T-cell (primary cell): Measurements from ENCODE around the gene MCRIP2. TPM values are rescaled to one million over a fixed set of nuclear protein-coding genes. Genes with fewer than 3 reads are reported as not detected.
A peak's percentile ranks its signal among the peaks of the same experiment; 100 is the strongest.

ENCODE experiments used
- ATAC-seq, 4 experiments: fragments of 200-7000 bp in 3 of 4; fragments of 150-1000 bp in 1 of 4; cut with Tn5 transposase; replicated peaks in 1 of 4; 1 replicate in 3 of 4; 2 replicates in 1 of 4; pipeline ENCODE4 v1.10.0; 2021; ENCODE audit warnings: moderate library complexity in 3 of 4, mild to moderate bottlenecking in 2 of 4, moderate number of reproducible peaks in 1 of 4
- CTCF ChIA-PET, 2 donors: fragments of 300-600 bp; sonication (Branson Sonifier 250); formaldehyde crosslinking; loops; one replicate each; lab custom pipeline; 2022; ENCODE audit warnings: antibody characterized with exemption in 2 of 2; lab: Charles Lee
- POLR2A ChIA-PET, 2 donors: fragments of 300-600 bp; sonication (Branson Sonifier 250); formaldehyde crosslinking; loops; one replicate each; lab custom pipeline; 2022; ENCODE audit warnings: antibody characterized with exemption in 2 of 2; lab: Charles Lee
- DNase-seq, 35 experiments: peaks; one replicate each; pipeline versions ENCODE4 v3.0.0 to v3.0.0-alpha.2; 2013 to 2023
- H3K27ac ChIP-seq: one replicate; pipeline ENCODE4 v1.5.1; 2013; ENCODE audit warnings: low read length
- H3K27me3 ChIP-seq, 2 experiments: replicated peaks in 1 of 2; 1 replicate in 1 of 2; 2 replicates in 1 of 2; pipeline versions ENCODE4 v1.6.1 to v1.7.0; 2013; ENCODE audit warnings: low read length in 1 of 2, mixed read lengths in 1 of 2; ENCODE audit not compliant: control insufficient read depth in 2 of 2, insufficient read depth in 2 of 2; ENCODE audit errors: extremely low read depth in 1 of 2
- H3K36me3 ChIP-seq, 2 donors: 1 replicate in 1 of 2; 2 replicates in 1 of 2; pipeline versions ENCODE4 v1.6.1 to v1.7.0; 2013; ENCODE audit warnings: low read length in 1 of 2; ENCODE audit not compliant: control insufficient read depth in 2 of 2, insufficient read depth in 1 of 2; ENCODE audit errors: extremely low read depth in 1 of 2
- H3K4me1 ChIP-seq, 2 experiments: 1 replicate in 1 of 2; 2 replicates in 1 of 2; pipeline versions ENCODE4 v1.6.1 to v1.7.0; 2013; ENCODE audit warnings: low read length in 2 of 2, mixed read lengths in 1 of 2; ENCODE audit not compliant: insufficient read depth in 2 of 2, control insufficient read depth in 1 of 2; ENCODE audit errors: extremely low read depth in 1 of 2
- H3K4me3 ChIP-seq, 2 donors: 1 replicate in 1 of 2; 2 replicates in 1 of 2; pipeline versions ENCODE4 v1.5.1 to v1.7.0; 2013; ENCODE audit warnings: mild to moderate bottlenecking in 2 of 2, low read length in 1 of 2, moderate library complexity in 1 of 2; ENCODE audit not compliant: control insufficient read depth in 1 of 2; ENCODE audit errors: extremely low read depth in 1 of 2
- H3K9me3 ChIP-seq: 2 replicates; pipeline ENCODE4 v1.7.0; 2013
- H3K27ac Mint-ChIP-seq, 2 donors: one replicate each; pipeline ENCODE4 v1.8.0; 2020 to 2021; ENCODE audit warnings: mild to moderate bottlenecking in 2 of 2, mixed read lengths in 2 of 2
- H3K27me3 Mint-ChIP-seq, 2 donors: one replicate each; pipeline ENCODE4 v1.8.0; 2021 to 2022; ENCODE audit warnings: mixed read lengths in 2 of 2
- H3K36me3 Mint-ChIP-seq: one replicate; pipeline ENCODE4 v1.8.0; 2021; ENCODE audit warnings: mixed read lengths
- H3K4me1 Mint-ChIP-seq, 3 donors: one replicate each; pipeline ENCODE4 v1.8.0; 2020 to 2022; ENCODE audit warnings: mixed read lengths in 3 of 3, mild to moderate bottlenecking in 1 of 3
- H3K4me3 Mint-ChIP-seq, 3 donors: one replicate each; pipeline ENCODE4 v1.8.0; 2020 to 2022; ENCODE audit warnings: mild to moderate bottlenecking in 3 of 3, mixed read lengths in 3 of 3, moderate library complexity in 3 of 3
- H3K9me3 Mint-ChIP-seq, 3 donors: one replicate each; pipeline ENCODE4 v1.8.0; 2020 to 2022; ENCODE audit warnings: mixed read lengths in 3 of 3
- WGBS: methylation state at CpG from one replicate; pipeline ENCODE4 v1.1.5; 2013; ENCODE audit warnings: missing lambda C conversion rate; ENCODE audit not compliant: insufficient coverage; 5-methylcytosine and 5-hydroxymethylcytosine counted together
- total RNA-seq, 35 experiments: library from RNA in 6 of 35; stranded (reverse) in 6 of 35; fragments of 120-200 nt in 1 of 35; gene quantifications; one replicate each; pipeline versions ENCODE4 v1.2.1 to v1.2.4 and lab custom pipeline; 2013 to 2026

Gene MCRIP2
- total RNA-seq, 5 donors from 2014 or later (not counting 1 experiment from before 2014, with no cell fraction given) = 19.1 to 43.0 (median 40.0) TPM

- 90% methylated on average over 27 of the region's 36 CpGs for WGBS
- peak overlapping the region; percentile 66 for H3K27ac Mint-ChIP-seq
- ChIA-PET CTCF (no interaction called here), POLR2A (no interaction called here)
- H3K27me3 Mint-ChIP-seq = no peaks in the 10 kb centered on the region
- no peak overlapping the region for H3K27ac ChIP-seq
- peaks cover 17 to 42% (median 36%) of the 10 kb centered on the region in 3 donors for H3K4me1 Mint-ChIP-seq
- no peaks in the 10 kb centered on the region for H3K27me3 ChIP-seq
- peaks cover 8 to 28% of the 10 kb centered on the region in 2 donors for H3K36me3 ChIP-seq
- no peak for ATAC-seq
- no peaks in the 10 kb centered on the region for H3K9me3 ChIP-seq
- peaks cover 4% of the 10 kb centered on the region for H3K36me3 Mint-ChIP-seq
- peaks cover 2 to 65% of the 10 kb centered on the region in 2 experiments for H3K4me1 ChIP-seq
- H3K4me3 Mint-ChIP-seq = peak overlapping the region; percentile 68 to 77 (median 71)
- H3K9me3 Mint-ChIP-seq = no peaks in the 10 kb centered on the region
- no peak overlapping the region for H3K4me3 ChIP-seq
- DNase-seq = peak in 1 of 35 experiments; percentile 34
Measured at GRCh38 chr16:682493-683395, 41.1 kb downstream of the MCRIP2 start.

DNA sequence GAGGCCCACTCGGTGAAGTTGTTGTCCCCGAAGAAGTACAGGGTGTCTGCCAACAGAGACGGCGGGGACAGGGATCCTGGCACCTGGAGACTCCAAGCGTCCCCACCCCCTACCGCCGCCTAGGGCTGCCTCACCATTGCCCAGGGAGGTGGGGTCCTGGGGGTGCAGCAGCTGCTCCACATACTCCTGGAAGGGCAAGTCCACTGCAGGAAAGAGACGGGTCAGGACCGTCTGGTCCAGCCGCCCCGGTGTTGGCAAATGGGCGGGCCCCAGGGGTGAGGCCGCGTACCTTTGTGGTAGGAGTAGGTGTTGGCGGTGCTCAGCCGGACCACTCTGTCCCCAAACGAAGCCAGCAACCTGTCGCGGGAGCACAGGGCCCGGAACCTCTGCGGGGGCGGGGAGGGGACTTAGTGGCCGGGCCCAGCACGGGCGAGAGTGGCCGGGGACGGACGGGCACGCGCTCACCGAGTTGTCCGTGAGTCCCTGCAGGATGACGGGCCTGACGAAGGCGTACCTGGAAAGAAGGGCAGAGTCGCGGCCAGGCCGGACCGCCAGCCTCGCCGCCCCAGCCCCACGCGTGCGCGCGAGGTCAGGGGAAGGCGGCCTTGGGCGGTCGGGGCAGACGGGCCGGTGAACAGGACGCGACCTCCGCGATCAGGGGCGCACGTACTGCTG is 41.9 kb downstream of the MCRIP2 start:
- no peak for DNase-seq
- POLR2A ChIA-PET = no interaction called here
- peaks cover 17 to 42% (median 36%) of the 10 kb centered on the region in 3 donors for H3K4me1 Mint-ChIP-seq

DNA sequence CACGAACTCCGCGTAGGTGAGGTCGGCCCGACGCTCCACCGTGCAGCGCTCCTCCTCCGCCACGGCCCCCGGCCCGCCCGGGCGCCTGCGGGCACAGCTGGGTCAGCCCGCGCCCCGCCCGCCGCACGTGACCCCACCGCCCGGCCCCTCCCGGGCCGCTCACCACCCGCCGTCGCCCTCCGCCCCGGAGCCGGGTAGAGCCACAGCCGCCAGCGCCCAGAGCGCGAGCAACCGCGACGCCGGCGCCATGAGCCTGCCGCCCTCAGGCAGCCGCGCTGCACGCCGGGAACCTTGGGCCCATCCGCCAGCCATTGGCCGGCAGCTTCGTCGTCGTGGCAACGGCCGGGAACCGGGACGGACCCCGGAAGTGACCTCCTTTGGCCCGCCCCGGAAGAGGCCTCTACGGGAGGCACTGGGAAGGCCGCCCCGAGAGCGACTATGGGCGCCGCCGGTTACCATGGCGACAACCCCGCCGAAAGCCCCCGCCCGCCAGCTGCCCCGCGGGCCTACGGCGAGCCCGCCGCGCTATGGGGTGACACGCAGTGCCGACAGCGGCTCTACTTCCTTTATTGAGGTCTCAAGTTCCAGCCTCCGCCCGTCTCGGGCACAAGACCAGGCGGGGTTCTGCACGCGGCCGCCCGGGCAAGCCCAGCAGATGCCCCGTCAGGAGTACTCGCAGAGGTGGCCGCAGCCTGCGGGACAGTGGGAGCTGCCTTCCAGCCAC is 42.6 kb downstream of the MCRIP2 start, which contains the start of gene JMJD8:
Gene JMJD8 (minus strand): TSS at position 264 of the 724 bp plus-strand sequence. CDS start 15 bp downstream, at position 249.
- H3K27me3 Mint-ChIP-seq = no peaks in the 10 kb centered on the region
- 3% methylated on average over 91 of the region's 91 CpGs for WGBS
- peak within 1 kb of the TSS; percentile 75 for H3K27ac ChIP-seq
- ATAC-seq (peak; percentile 60 to 76 (median 66)), DNase-seq (peak; percentile 85 to 97 (median 91))
- peaks cover 12 to 45% (median 41%) of the 10 kb centered on the region in 3 donors for H3K4me1 Mint-ChIP-seq
- H3K9me3 ChIP-seq = no peaks in the 10 kb centered on the region
- peaks cover 8 to 28% of the 10 kb centered on the region in 2 donors for H3K36me3 ChIP-seq
- peak within 1 kb of the TSS; percentile 62 for H3K4me3 ChIP-seq
- H3K4me3 Mint-ChIP-seq = peak within 1 kb of the TSS; percentile 69 to 79 (median 77)
- CTCF ChIA-PET = no interaction called here
- POLR2A ChIA-PET = no interaction called here
- H3K27ac Mint-ChIP-seq = peak within 1 kb of the TSS; percentile 65 to 66
- peaks cover 4% of the 10 kb centered on the region for H3K36me3 Mint-ChIP-seq
- H3K4me1 ChIP-seq = peaks cover 3 to 67% of the 10 kb centered on the region in 2 experiments
- no peaks in the 10 kb centered on the region for H3K27me3 ChIP-seq
- no peaks in the 10 kb centered on the region for H3K9me3 Mint-ChIP-seq

More for the DNA sequence above, 41.9 kb downstream of the MCRIP2 start:
- 22% methylated on average over 56 of the region's 57 CpGs for WGBS
- Histone ChIP-seq H3K27me3 (no peaks in the 10 kb centered on the region), H3K4me3 (peak overlapping the region; percentile 22 to 48), H3K4me1 (peaks cover 2 to 66% of the 10 kb centered on the region in 2 experiments), H3K9me3 (no peaks in the 10 kb centered on the region), H3K27ac (no peak overlapping the region), H3K36me3 (peaks cover 8 to 28% of the 10 kb centered on the region in 2 donors)
- Mint-ChIP-seq H3K27ac (peak overlapping the region; percentile 65 to 66), H3K36me3 (peaks cover 4% of the 10 kb centered on the region), H3K27me3 (no peaks in the 10 kb centered on the region), H3K9me3 (no peaks in the 10 kb centered on the region), H3K4me3 (peak overlapping the region; percentile 68 to 77 (median 71))
- no peak for ATAC-seq
- CTCF ChIA-PET = no interaction called here

DNA sequence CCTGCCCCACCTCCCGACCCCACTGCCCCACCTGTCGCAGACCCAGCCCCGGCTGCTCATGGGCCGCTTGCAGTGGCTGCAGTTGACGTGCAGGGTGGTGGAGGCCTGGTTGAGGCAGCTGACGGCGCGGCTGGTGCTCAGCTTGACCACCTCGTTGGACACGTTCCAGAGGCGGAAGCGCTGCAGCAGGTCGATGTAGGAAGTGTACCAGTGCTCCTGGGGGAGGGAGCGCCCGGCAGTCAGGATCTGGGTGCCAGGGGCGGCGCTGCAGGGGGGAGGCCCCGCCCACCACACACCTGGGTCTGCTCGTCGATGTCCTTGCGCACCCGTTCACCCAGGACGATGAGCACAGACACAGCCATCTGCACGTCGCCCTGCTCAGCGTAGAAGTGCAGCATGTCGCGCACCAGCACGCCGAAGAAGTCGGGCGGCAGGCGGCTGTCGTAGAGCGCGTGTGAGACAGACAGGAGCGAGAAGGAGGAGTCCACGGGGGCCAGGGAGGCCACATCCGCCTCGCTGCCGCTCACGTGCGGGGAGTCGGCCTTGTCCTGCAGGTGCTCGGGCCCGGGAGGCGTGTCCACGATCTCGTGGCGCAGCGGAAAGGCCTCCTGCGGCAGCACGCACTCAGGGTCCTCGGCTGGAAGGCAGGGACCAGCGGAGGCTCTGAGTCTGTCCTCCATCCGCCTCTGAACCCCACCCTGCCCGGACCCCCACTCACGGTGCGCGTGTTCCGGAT is 43.5 kb downstream of the MCRIP2 start:
- H3K36me3 ChIP-seq = peaks cover 8 to 28% of the 10 kb centered on the region in 2 donors
- H3K27me3 ChIP-seq = no peaks in the 10 kb centered on the region
- no peaks in the 10 kb centered on the region for H3K9me3 Mint-ChIP-seq
- H3K4me3 ChIP-seq = no peak overlapping the region
- ChIA-PET POLR2A (no interaction called here), CTCF (no interaction called here)
- peaks cover 4% of the 10 kb centered on the region for H3K36me3 Mint-ChIP-seq
- ATAC-seq (no peak), DNase-seq (no peak)
- H3K9me3 ChIP-seq = no peaks in the 10 kb centered on the region
- no peak overlapping the region for H3K27ac ChIP-seq
- H3K4me1 ChIP-seq = peaks cover 8 to 69% of the 10 kb centered on the region in 2 experiments
- H3K27me3 Mint-ChIP-seq = no peaks in the 10 kb centered on the region
- 94% methylated on average over 56 of the region's 61 CpGs for WGBS
- peaks cover 10 to 46% (median 46%) of the 10 kb centered on the region in 3 donors for H3K4me1 Mint-ChIP-seq
- H3K27ac Mint-ChIP-seq = no peak overlapping the region
- H3K4me3 Mint-ChIP-seq = peak overlapping the region in 2 of 3 donors; percentile 28 to 45

- H3K27me3 Mint-ChIP-seq = no peaks in the 10 kb centered on the region
- H3K27ac Mint-ChIP-seq = peak overlapping the region; percentile 28 to 36
- H3K36me3 ChIP-seq = peaks cover 8 to 28% of the 10 kb centered on the region in 2 donors
- H3K4me1 Mint-ChIP-seq = peaks cover 13 to 51% (median 50%) of the 10 kb centered on the region in 3 donors
- peak overlapping the region in 2 of 3 donors; percentile 45 to 56 for H3K4me3 Mint-ChIP-seq
- ATAC-seq = no peak
- H3K27me3 ChIP-seq = no peaks in the 10 kb centered on the region
- H3K27ac ChIP-seq = no peak overlapping the region
- ChIA-PET CTCF (no interaction called here), POLR2A (interaction anchor here in 1 of 2 donors (0.6 kb wide), 1 partner anchor 631 kb away, joined by 5 read pairs; no protein-coding TSS in a partner anchor)
- no peak for DNase-seq
- peaks cover 4% of the 10 kb centered on the region for H3K36me3 Mint-ChIP-seq
- WGBS = 82% methylated on average over 8 of the region's 10 CpGs
- no peaks in the 10 kb centered on the region for H3K9me3 Mint-ChIP-seq
- no peaks in the 10 kb centered on the region for H3K9me3 ChIP-seq
- no peak overlapping the region for H3K4me3 ChIP-seq
- peaks cover 8 to 72% of the 10 kb centered on the region in 2 experiments for H3K4me1 ChIP-seq
Measured at GRCh38 chr16:685967-686366, 44.3 kb downstream of the MCRIP2 start.
